Activated T-helper 17 cell treated with anti-CD3 and anti-CD28 coated beads, Interleukin-2, amount 50 U/mL, for 72 hours (primary cell): Measurements from ENCODE around the gene PPP1R3D. TPM values are rescaled to one million over a fixed set of nuclear protein-coding genes. Genes with fewer than 3 reads are reported as not detected.

Experiments
- ATAC-seq: fragments of 150-1000 bp; cut with Tn5 transposase; replicated peaks from 2 replicates; pipeline ENCODE4 v1.10.0; 2021; ENCODE audit warnings: mild to moderate bottlenecking, moderate library complexity
- H3K27ac Mint-ChIP-seq: one replicate; pipeline ENCODE4 v1.8.0; 2022; ENCODE audit warnings: mixed read lengths
- H3K27me3 Mint-ChIP-seq: one replicate; pipeline ENCODE4 v1.8.0; 2022; ENCODE audit warnings: mixed read lengths
- H3K36me3 Mint-ChIP-seq: one replicate; pipeline ENCODE4 v1.8.0; 2022; ENCODE audit warnings: low read depth, mild to moderate bottlenecking, mixed read lengths
- H3K4me1 Mint-ChIP-seq: one replicate; pipeline ENCODE4 v1.8.0; 2022; ENCODE audit warnings: mixed read lengths
- H3K4me3 Mint-ChIP-seq: one replicate; pipeline ENCODE4 v1.8.0; 2022; ENCODE audit warnings: mild to moderate bottlenecking, mixed read lengths
- H3K9me3 Mint-ChIP-seq: one replicate; pipeline ENCODE4 v1.8.0; 2022; ENCODE audit warnings: mixed read lengths
- total RNA-seq, 2 donors: library from RNA; stranded (reverse); gene quantifications; one replicate each; pipeline ENCODE4 v1.2.3, GENCODE V29; 2022

Gene PPP1R3D, protein sequence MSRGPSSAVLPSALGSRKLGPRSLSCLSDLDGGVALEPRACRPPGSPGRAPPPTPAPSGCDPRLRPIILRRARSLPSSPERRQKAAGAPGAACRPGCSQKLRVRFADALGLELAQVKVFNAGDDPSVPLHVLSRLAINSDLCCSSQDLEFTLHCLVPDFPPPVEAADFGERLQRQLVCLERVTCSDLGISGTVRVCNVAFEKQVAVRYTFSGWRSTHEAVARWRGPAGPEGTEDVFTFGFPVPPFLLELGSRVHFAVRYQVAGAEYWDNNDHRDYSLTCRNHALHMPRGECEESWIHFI
- total RNA-seq: 1 to 10 TPM; 5.3 to 5.9 TPM

DNA sequence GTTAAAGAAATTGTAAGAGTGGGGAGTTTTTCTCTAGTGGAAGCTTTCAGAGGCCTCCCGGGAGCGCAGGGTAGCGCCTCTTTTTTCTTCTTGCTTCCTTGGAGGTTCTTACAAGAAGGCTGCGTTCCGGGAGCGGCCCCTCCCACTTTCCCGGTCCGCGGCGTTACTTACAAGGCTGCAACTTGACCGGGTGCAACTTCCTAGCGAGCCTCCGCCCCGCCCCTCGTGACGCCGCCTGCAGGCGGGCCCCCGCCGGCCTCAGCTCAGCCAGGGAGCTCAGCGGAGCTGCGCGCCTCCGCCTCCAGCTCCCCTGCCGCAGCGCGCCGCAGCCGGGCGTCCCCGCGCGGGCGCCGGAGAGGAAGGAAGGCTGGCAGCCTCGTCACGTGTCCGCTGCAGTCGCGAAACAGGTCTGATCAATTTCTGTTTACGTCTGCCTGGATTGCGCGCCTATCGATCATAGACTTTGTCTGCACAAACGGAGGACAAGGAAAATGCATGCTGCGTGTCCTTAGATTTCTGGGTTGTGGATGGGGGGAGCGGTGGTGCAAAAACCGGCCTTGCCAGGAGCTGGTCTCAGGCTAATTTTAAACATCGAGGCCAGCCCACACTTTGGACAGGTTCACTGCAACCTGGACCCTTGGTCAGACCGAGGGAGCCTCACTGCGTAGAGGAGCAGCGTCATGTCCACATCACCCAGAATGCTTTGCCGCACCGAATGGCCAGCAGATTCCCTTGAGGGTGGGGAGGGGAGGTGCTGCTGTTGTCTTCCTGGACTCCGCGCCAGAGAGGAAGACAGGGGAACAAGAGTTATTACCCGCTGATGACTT lies at the start of gene PPP1R3D, which contains the start of gene FAM217B:
Gene PPP1R3D (minus strand): TSS at position 177 of the 827 bp plus-strand sequence. CDS start 374 bp downstream, outside the sequence.
Gene FAM217B (plus strand): TSS at position 261 of the 827 bp plus-strand sequence. CDS start 3,555 bp downstream, outside the sequence.
- no peaks in the 10 kb centered on the region for H3K9me3 Mint-ChIP-seq
- H3K36me3 Mint-ChIP-seq: peaks cover 35% of the 10 kb centered on the region
- H3K4me3 Mint-ChIP-seq: peak within 1 kb of the TSS; percentile 98
- peaks cover 20% of the 10 kb centered on the region for H3K4me1 Mint-ChIP-seq
- ATAC-seq: peak; percentile 95
- H3K27ac Mint-ChIP-seq: peak within 1 kb of the TSS; percentile 97
- no peaks in the 10 kb centered on the region for H3K27me3 Mint-ChIP-seq

DNA sequence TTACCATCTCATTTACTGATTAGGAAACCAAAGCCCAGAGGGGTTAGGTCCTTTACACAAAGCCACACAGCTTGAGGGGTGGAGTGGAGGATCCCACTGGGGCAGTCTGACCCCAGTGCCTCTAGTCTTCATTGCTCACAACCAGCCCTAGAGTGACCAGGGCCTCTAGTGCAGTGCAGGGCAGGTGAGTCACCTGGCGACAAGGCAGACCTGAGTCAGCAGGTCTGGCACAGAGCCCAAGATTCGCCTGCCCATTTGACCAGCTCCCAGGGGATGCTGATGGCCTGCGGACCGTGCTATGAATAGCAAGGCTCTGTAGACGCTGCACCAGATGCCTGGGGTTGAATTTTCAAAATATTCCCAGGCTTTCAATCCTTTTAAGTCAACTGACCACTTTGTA lies 48.0 kb upstream of the PPP1R3D start:
- no peak for ATAC-seq
- H3K36me3 Mint-ChIP-seq: no peaks in the 10 kb centered on the region
- no peaks in the 10 kb centered on the region for H3K4me1 Mint-ChIP-seq
- no peaks in the 10 kb centered on the region for H3K9me3 Mint-ChIP-seq
- no peak overlapping the region for H3K4me3 Mint-ChIP-seq
- H3K27ac Mint-ChIP-seq: no peak overlapping the region
- H3K27me3 Mint-ChIP-seq: no peaks in the 10 kb centered on the region

DNA sequence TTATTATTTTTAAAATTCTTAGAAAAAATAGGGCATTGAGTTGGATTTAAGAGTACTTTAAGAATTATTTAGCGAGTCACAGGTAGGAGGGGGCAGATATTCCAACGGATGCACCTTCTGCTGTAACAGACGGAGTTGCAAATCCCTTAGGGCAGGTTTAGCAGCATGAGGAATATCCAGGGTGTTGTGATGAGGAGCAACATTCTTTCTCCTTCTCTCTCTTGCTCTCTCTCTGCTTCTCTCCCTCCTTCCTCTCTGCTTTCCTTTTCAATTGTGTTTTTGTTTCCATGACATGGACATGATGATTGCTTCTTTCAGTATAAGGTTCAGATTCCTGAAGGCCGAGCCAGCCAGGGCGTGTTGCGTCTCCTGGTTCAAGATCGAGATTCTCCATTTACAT lies 47.0 kb upstream of the PPP1R3D start:
- no peaks in the 10 kb centered on the region for H3K27me3 Mint-ChIP-seq
- H3K4me1 Mint-ChIP-seq: no peaks in the 10 kb centered on the region
- no peak for ATAC-seq
- no peaks in the 10 kb centered on the region for H3K36me3 Mint-ChIP-seq
- no peaks in the 10 kb centered on the region for H3K9me3 Mint-ChIP-seq
- H3K4me3 Mint-ChIP-seq: no peak overlapping the region
- H3K27ac Mint-ChIP-seq: no peak overlapping the region

GRCh38 chr20:59985864-59986263 lies 45.8 kb upstream of the PPP1R3D start:
- H3K4me1 Mint-ChIP-seq: no peaks in the 10 kb centered on the region
- H3K36me3 Mint-ChIP-seq: no peaks in the 10 kb centered on the region
- ATAC-seq: no peak
- H3K4me3 Mint-ChIP-seq: no peak overlapping the region
- H3K9me3 Mint-ChIP-seq: no peaks in the 10 kb centered on the region
- H3K27ac Mint-ChIP-seq: no peak overlapping the region
- H3K27me3 Mint-ChIP-seq: no peaks in the 10 kb centered on the region

GRCh38 chr20:59985164-59985563 lies 45.1 kb upstream of the PPP1R3D start:
- H3K4me3 Mint-ChIP-seq: no peak overlapping the region
- no peak overlapping the region for H3K27ac Mint-ChIP-seq
- no peaks in the 10 kb centered on the region for H3K36me3 Mint-ChIP-seq
- H3K9me3 Mint-ChIP-seq: no peaks in the 10 kb centered on the region
- no peaks in the 10 kb centered on the region for H3K27me3 Mint-ChIP-seq
- H3K4me1 Mint-ChIP-seq: no peaks in the 10 kb centered on the region
- ATAC-seq: no peak

- H3K27ac Mint-ChIP-seq: no peak overlapping the region
- no peak overlapping the region for H3K4me3 Mint-ChIP-seq
- no peaks in the 10 kb centered on the region for H3K4me1 Mint-ChIP-seq
- no peak for ATAC-seq
- no peaks in the 10 kb centered on the region for H3K9me3 Mint-ChIP-seq
- no peaks in the 10 kb centered on the region for H3K36me3 Mint-ChIP-seq
- H3K27me3 Mint-ChIP-seq: no peaks in the 10 kb centered on the region
These were observed 44.4 kb upstream of the PPP1R3D start for GRCh38 chr20:59984541-59984940.

DNA sequence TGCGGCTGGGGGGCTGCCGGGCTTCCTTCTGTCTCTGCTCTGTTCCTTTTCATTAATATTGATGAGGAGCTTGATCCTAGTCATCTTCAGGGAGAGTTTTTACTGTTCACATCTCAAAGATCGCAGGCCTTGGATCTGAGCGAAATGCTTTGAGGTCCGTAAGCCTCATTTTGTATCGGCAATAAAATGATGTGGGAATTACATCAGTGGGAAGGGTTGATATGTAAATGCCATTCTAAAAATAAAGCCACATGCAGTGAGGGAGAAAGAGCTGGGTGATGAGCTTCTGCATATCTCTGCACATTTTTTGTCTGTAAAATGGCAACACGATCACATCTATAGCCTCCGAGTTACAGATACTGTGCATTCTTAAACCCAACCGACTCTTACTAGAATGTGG lies 43.0 kb upstream of the PPP1R3D start:
- no peaks in the 10 kb centered on the region for H3K9me3 Mint-ChIP-seq
- no peak overlapping the region for H3K27ac Mint-ChIP-seq
- H3K36me3 Mint-ChIP-seq: no peaks in the 10 kb centered on the region
- H3K4me1 Mint-ChIP-seq: no peaks in the 10 kb centered on the region
- no peak for ATAC-seq
- no peaks in the 10 kb centered on the region for H3K27me3 Mint-ChIP-seq
- no peak overlapping the region for H3K4me3 Mint-ChIP-seq

- no peaks in the 10 kb centered on the region for H3K9me3 Mint-ChIP-seq
- no peaks in the 10 kb centered on the region for H3K36me3 Mint-ChIP-seq
- no peaks in the 10 kb centered on the region for H3K27me3 Mint-ChIP-seq
- H3K4me1 Mint-ChIP-seq: no peaks in the 10 kb centered on the region
- ATAC-seq: no peak
- H3K27ac Mint-ChIP-seq: no peak overlapping the region
- H3K4me3 Mint-ChIP-seq: no peak overlapping the region
These were observed 37.0 kb upstream of the PPP1R3D start for GRCh38 chr20:59977086-59977485.

GRCh38 chr20:59976156-59976782 lies 36.2 kb upstream of the PPP1R3D start:
- ATAC-seq: no peak
- no peaks in the 10 kb centered on the region for H3K27me3 Mint-ChIP-seq
- no peaks in the 10 kb centered on the region for H3K9me3 Mint-ChIP-seq
- H3K4me3 Mint-ChIP-seq: no peak overlapping the region
- H3K4me1 Mint-ChIP-seq: no peaks in the 10 kb centered on the region
- H3K27ac Mint-ChIP-seq: no peak overlapping the region
- H3K36me3 Mint-ChIP-seq: no peaks in the 10 kb centered on the region

DNA sequence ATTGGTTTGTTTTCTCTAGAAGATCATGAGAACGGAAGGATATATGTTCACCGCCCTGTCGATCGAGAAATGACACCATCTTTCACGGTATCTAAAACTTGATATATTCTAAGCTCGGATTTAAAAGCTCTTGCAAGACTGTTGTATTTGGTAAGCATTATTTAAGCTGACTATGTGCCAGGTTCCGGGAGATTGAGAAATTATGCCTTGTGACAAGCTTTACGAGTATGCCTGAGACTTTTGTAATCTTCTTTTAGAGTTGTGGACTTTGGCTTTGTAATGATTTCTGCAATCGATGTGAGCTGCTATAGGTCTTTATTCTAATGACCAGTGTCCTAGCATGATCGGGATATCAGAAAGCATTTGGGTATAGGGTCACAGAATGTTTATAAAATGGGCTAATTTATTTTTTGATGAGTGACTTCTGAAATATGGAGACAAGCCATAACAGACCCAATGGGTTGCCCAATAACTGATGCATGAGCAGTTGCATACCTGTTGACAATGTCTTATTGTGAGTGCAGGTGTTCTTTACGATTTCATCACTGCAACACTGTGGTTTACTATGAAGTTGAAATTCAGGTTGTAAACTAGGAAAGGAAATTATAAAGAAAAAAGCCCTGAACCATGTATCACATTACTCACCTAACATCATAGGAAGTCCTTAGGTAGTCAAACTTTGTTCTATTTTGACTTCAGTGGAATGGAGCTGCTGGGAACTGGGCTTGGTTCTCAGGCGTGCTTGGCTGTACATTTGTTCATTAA lies 32.1 kb upstream of the PPP1R3D start:
- Mint-ChIP-seq H3K4me3 (no peak overlapping the region), H3K27ac (no peak overlapping the region), H3K27me3 (no peaks in the 10 kb centered on the region), H3K36me3 (no peaks in the 10 kb centered on the region), H3K9me3 (no peaks in the 10 kb centered on the region), H3K4me1 (no peaks in the 10 kb centered on the region)
- no peak for ATAC-seq

- H3K4me3 Mint-ChIP-seq: no peak overlapping the region
- H3K36me3 Mint-ChIP-seq: no peaks in the 10 kb centered on the region
- no peaks in the 10 kb centered on the region for H3K9me3 Mint-ChIP-seq
- no peak for ATAC-seq
- no peaks in the 10 kb centered on the region for H3K4me1 Mint-ChIP-seq
- H3K27ac Mint-ChIP-seq: no peak overlapping the region
- no peaks in the 10 kb centered on the region for H3K27me3 Mint-ChIP-seq
These were observed 31.3 kb upstream of the PPP1R3D start for GRCh38 chr20:59971428-59971827.

DNA sequence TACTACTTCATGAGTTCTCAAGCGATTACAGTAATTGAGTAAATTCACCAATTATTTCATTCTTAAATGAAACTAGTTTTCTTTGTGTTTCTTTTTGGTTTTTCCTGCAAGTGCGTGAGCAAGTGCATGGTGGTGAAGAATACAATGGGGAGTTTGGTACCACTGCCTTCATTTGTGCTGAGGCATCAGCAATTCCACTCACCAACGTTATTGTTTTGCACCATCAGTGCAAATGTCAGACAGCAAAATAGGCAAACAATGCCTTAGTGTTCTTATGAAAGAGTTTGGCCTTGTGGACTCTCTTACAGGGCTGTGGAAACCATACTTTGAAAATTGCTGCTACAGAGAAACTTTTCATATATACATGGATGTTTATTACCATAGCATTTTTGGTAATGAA lies 26.3 kb upstream of the PPP1R3D start:
- ATAC-seq: no peak

DNA sequence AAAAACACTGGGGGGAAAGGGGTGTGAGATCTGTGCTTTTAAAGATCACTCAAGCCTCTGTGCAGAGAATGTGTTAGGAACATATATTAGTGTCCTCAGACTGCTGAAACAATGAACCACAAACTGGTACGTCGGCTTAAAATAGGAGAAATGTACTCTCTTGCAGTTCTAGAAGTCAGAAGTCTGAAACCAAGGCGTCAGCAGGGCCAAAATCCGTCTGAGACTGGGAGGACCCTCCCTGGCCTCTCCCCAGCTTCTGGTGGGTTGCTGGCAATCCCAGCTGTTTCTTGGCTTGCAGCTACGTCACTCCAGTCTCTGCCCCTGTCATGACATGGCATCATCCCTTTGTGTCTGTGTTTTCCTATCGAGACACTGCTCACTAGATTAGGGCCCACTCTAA lies 22.1 kb upstream of the PPP1R3D start:
- no peaks in the 10 kb centered on the region for H3K4me1 Mint-ChIP-seq
- H3K27me3 Mint-ChIP-seq: no peaks in the 10 kb centered on the region
- no peak overlapping the region for H3K27ac Mint-ChIP-seq
- H3K4me3 Mint-ChIP-seq: no peak overlapping the region
- ATAC-seq: no peak
- H3K36me3 Mint-ChIP-seq: peaks cover 6% of the 10 kb centered on the region
- no peaks in the 10 kb centered on the region for H3K9me3 Mint-ChIP-seq

More for the DNA sequence above, 26.3 kb upstream of the PPP1R3D start:
- Mint-ChIP-seq H3K4me1 (no peaks in the 10 kb centered on the region), H3K36me3 (no peaks in the 10 kb centered on the region), H3K27ac (no peak overlapping the region), H3K27me3 (no peaks in the 10 kb centered on the region), H3K9me3 (no peaks in the 10 kb centered on the region), H3K4me3 (no peak overlapping the region)

GRCh38 chr20:59961423-59961822 lies 21.3 kb upstream of the PPP1R3D start:
- Mint-ChIP-seq H3K4me1 (no peaks in the 10 kb centered on the region), H3K9me3 (no peaks in the 10 kb centered on the region), H3K27ac (no peak overlapping the region)

More at GRCh38 chr20:59961423-59961822, 21.3 kb upstream of the PPP1R3D start:
- Mint-ChIP-seq H3K27me3 (no peaks in the 10 kb centered on the region), H3K4me3 (no peak overlapping the region), H3K36me3 (peaks cover 6% of the 10 kb centered on the region)
- ATAC-seq: no peak
